Measurements from ENCODE around the gene PADI3. TPM values are rescaled to one million over a fixed set of nuclear protein-coding genes. Genes with fewer than 3 reads are reported as not detected.

PADI3 gene
- total and polyA plus RNA-seq, 3 experiments from 2014 or later = not detected

- H3K27me3 ChIP-seq (ENCODE audit: insufficient read depth, low read length, poor library complexity, severe bottlenecking) = peaks cover 5% of the 10 kb centered on the region
- H3K4me3 Mint-ChIP-seq = no peak overlapping the region
- DNase-seq = no peak
- no peaks in the 10 kb centered on the region for H3K9me3 Mint-ChIP-seq
- no peaks in the 10 kb centered on the region for H3K4me1 ChIP-seq (ENCODE audit: insufficient read depth, low read length)
- H3K27ac Mint-ChIP-seq = no peak overlapping the region
- H3K4me1 Mint-ChIP-seq = peaks cover 0 to 3% (median 0%) of the 10 kb centered on the region in 3 donors
- no peak overlapping the region for H3K27ac ChIP-seq (ENCODE audit: low read depth, low read length)
- no peak overlapping the region for H3K4me3 ChIP-seq (ENCODE audit: low read length)
- H3K36me3 Mint-ChIP-seq = no peaks in the 10 kb centered on the region
- peaks cover 20 to 40% of the 10 kb centered on the region in 2 donors for H3K27me3 Mint-ChIP-seq
- ChIA-PET CTCF (no interaction called here), POLR2A (no interaction called here)
- no peaks in the 10 kb centered on the region for H3K36me3 ChIP-seq (ENCODE audit: insufficient read depth, low read length)
- no peaks in the 10 kb centered on the region for H3K9me3 ChIP-seq (ENCODE audit: low read length)
Measured at GRCh38 chr1:17280436-17280835, 31.5 kb downstream of the PADI3 start.

GRCh38 chr1:17280894-17281293, 32.0 kb downstream of the PADI3 start:
- Histone ChIP-seq H3K4me1 (ENCODE audit: insufficient read depth, low read length) (no peaks in the 10 kb centered on the region), H3K36me3 (ENCODE audit: insufficient read depth, low read length) (no peaks in the 10 kb centered on the region), H3K4me3 (ENCODE audit: low read length) (no peak overlapping the region), H3K9me3 (ENCODE audit: low read length) (no peaks in the 10 kb centered on the region), H3K27ac (ENCODE audit: low read depth, low read length) (no peak overlapping the region), H3K27me3 (ENCODE audit: insufficient read depth, low read length, poor library complexity, severe bottlenecking) (peaks cover 5% of the 10 kb centered on the region)
- Mint-ChIP-seq H3K4me3 (no peak overlapping the region), H3K36me3 (no peaks in the 10 kb centered on the region), H3K9me3 (no peaks in the 10 kb centered on the region), H3K27ac (no peak overlapping the region), H3K27me3 (peaks cover 15 to 36% of the 10 kb centered on the region in 2 donors), H3K4me1 (peaks cover 0 to 3% (median 0%) of the 10 kb centered on the region in 3 donors)
- ChIA-PET POLR2A (no interaction called here), CTCF (no interaction called here)
- DNase-seq = no peak

GRCh38 chr1:17281775-17282181, 32.9 kb downstream of the PADI3 start:
- POLR2A ChIA-PET = no interaction called here
- CTCF ChIA-PET = no interaction called here

GRCh38 chr1:17282836-17283235, 33.9 kb downstream of the PADI3 start:
- no peaks in the 10 kb centered on the region for H3K4me1 ChIP-seq (ENCODE audit: insufficient read depth, low read length)

More at GRCh38 chr1:17281775-17282181, 32.9 kb downstream of the PADI3 start:
- Mint-ChIP-seq H3K27me3 (peaks cover 14 to 36% of the 10 kb centered on the region in 2 donors), H3K4me1 (peaks cover 0 to 3% (median 0%) of the 10 kb centered on the region in 3 donors), H3K9me3 (no peaks in the 10 kb centered on the region), H3K27ac (no peak overlapping the region), H3K36me3 (no peaks in the 10 kb centered on the region), H3K4me3 (no peak overlapping the region)
- no peak overlapping the region for H3K27ac ChIP-seq (ENCODE audit: low read depth, low read length)
- H3K9me3 ChIP-seq (ENCODE audit: low read length) = no peaks in the 10 kb centered on the region
- H3K4me3 ChIP-seq (ENCODE audit: low read length) = no peak overlapping the region
- no peaks in the 10 kb centered on the region for H3K4me1 ChIP-seq (ENCODE audit: insufficient read depth, low read length)
- no peaks in the 10 kb centered on the region for H3K36me3 ChIP-seq (ENCODE audit: insufficient read depth, low read length)
- H3K27me3 ChIP-seq (ENCODE audit: insufficient read depth, low read length, poor library complexity, severe bottlenecking) = peaks cover 5% of the 10 kb centered on the region
- DNase-seq = no peak

GRCh38 chr1:17286646-17287045, 37.7 kb downstream of the PADI3 start:
- Histone ChIP-seq H3K27ac (ENCODE audit: low read depth, low read length) (no peak overlapping the region), H3K27me3 (ENCODE audit: insufficient read depth, low read length, poor library complexity, severe bottlenecking) (peaks cover 5% of the 10 kb centered on the region), H3K9me3 (ENCODE audit: low read length) (no peaks in the 10 kb centered on the region), H3K4me3 (ENCODE audit: low read length) (no peak overlapping the region), H3K4me1 (ENCODE audit: insufficient read depth, low read length) (no peaks in the 10 kb centered on the region), H3K36me3 (ENCODE audit: insufficient read depth, low read length) (no peaks in the 10 kb centered on the region)
- Mint-ChIP-seq H3K9me3 (no peaks in the 10 kb centered on the region), H3K4me1 (peaks cover 0 to 3% (median 0%) of the 10 kb centered on the region in 3 donors), H3K27ac (no peak overlapping the region), H3K4me3 (no peak overlapping the region), H3K36me3 (no peaks in the 10 kb centered on the region), H3K27me3 (peaks cover 7 to 39% of the 10 kb centered on the region in 2 donors)
- ChIA-PET CTCF (no interaction called here), POLR2A (no interaction called here)
- DNase-seq = no peak

More at GRCh38 chr1:17282836-17283235, 33.9 kb downstream of the PADI3 start:
- Histone ChIP-seq H3K36me3 (ENCODE audit: insufficient read depth, low read length) (no peaks in the 10 kb centered on the region), H3K4me3 (ENCODE audit: low read length) (no peak overlapping the region), H3K27ac (ENCODE audit: low read depth, low read length) (no peak overlapping the region), H3K27me3 (ENCODE audit: insufficient read depth, low read length, poor library complexity, severe bottlenecking) (peaks cover 5% of the 10 kb centered on the region), H3K9me3 (ENCODE audit: low read length) (no peaks in the 10 kb centered on the region)
- Mint-ChIP-seq H3K27ac (no peak overlapping the region), H3K4me3 (no peak overlapping the region), H3K4me1 (peaks cover 0 to 3% (median 0%) of the 10 kb centered on the region in 3 donors), H3K9me3 (no peaks in the 10 kb centered on the region), H3K36me3 (no peaks in the 10 kb centered on the region), H3K27me3 (peaks cover 11 to 36% of the 10 kb centered on the region in 2 donors)
- ChIA-PET POLR2A (no interaction called here), CTCF (no interaction called here)
- DNase-seq = no peak

- no peak overlapping the region for H3K4me3 Mint-ChIP-seq
- no peak overlapping the region for H3K27ac ChIP-seq (ENCODE audit: low read depth, low read length)
- H3K9me3 ChIP-seq (ENCODE audit: low read length) = no peaks in the 10 kb centered on the region
- H3K9me3 Mint-ChIP-seq = no peaks in the 10 kb centered on the region
- no peak overlapping the region for H3K27ac Mint-ChIP-seq
- H3K36me3 Mint-ChIP-seq = no peaks in the 10 kb centered on the region
- POLR2A ChIA-PET = no interaction called here
- CTCF ChIA-PET = no interaction called here
- DNase-seq = no peak
- no peaks in the 10 kb centered on the region for H3K4me1 Mint-ChIP-seq
- peaks cover 5% of the 10 kb centered on the region for H3K27me3 ChIP-seq (ENCODE audit: insufficient read depth, low read length, poor library complexity, severe bottlenecking)
- H3K4me3 ChIP-seq (ENCODE audit: low read length) = no peak overlapping the region
- H3K4me1 ChIP-seq (ENCODE audit: insufficient read depth, low read length) = no peaks in the 10 kb centered on the region
- H3K36me3 ChIP-seq (ENCODE audit: insufficient read depth, low read length) = no peaks in the 10 kb centered on the region
- peaks cover 7 to 33% of the 10 kb centered on the region in 2 donors for H3K27me3 Mint-ChIP-seq
Measured at GRCh38 chr1:17287130-17287776, 38.4 kb downstream of the PADI3 start.

DNA sequence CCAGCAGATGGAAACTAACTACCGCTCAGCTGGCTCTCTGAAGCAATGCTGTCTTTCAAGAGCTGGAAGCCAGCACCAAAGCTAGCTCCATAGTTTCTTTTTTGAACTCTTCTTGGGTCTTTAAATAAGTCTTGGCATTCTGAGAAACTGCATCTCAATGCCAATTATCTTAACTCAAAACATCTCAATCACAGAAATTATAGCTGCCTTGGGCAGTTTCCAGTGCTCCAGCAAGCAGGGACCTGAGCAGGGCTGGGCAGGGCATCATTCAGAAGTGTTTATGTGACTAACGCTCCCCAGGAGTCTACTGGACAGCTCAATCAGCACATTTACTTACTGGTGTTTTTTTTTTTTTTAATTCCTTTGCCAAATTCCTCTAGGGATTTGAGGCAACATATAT, 40.8 kb downstream of the PADI3 start:
- no peak overlapping the region for H3K27ac ChIP-seq (ENCODE audit: low read depth, low read length)
- Mint-ChIP-seq H3K4me1 (no peaks in the 10 kb centered on the region), H3K9me3 (no peaks in the 10 kb centered on the region), H3K27ac (no peak overlapping the region), H3K4me3 (no peak overlapping the region), H3K36me3 (no peaks in the 10 kb centered on the region), H3K27me3 (peaks cover 6 to 43% of the 10 kb centered on the region in 2 donors)
- H3K4me3 ChIP-seq (ENCODE audit: low read length) = no peak overlapping the region
- no peaks in the 10 kb centered on the region for H3K36me3 ChIP-seq (ENCODE audit: insufficient read depth, low read length)
- no peaks in the 10 kb centered on the region for H3K4me1 ChIP-seq (ENCODE audit: insufficient read depth, low read length)
- ChIA-PET CTCF (no interaction called here), POLR2A (no interaction called here)
- H3K27me3 ChIP-seq (ENCODE audit: insufficient read depth, low read length, poor library complexity, severe bottlenecking) = no peaks in the 10 kb centered on the region
- no peaks in the 10 kb centered on the region for H3K9me3 ChIP-seq (ENCODE audit: low read length)
- DNase-seq = no peak

DNA sequence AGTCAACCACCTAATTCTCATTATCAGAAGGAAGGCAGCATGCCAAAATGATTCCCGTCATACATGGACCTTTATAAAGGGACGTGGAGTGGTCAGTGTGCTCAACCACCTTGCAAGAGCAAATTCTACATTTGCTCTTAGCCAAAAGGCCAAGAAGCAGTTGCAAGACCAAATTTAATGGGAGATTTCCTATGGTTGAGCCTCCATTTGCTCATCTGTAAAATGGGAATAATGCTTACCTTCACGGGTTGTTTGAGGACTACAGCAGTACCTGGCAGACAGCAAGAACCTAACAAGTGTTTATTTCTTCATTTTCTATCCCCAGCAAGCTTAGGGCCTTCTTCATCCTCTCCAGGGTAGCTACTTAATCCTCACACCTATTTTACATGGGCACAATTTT, 41.7 kb downstream of the PADI3 start:
- Mint-ChIP-seq H3K4me3 (no peak overlapping the region), H3K27me3 (peaks cover 6 to 42% of the 10 kb centered on the region in 2 donors), H3K36me3 (no peaks in the 10 kb centered on the region), H3K27ac (no peak overlapping the region), H3K9me3 (no peaks in the 10 kb centered on the region), H3K4me1 (no peaks in the 10 kb centered on the region)
- Histone ChIP-seq H3K4me3 (ENCODE audit: low read length) (no peak overlapping the region), H3K9me3 (ENCODE audit: low read length) (no peaks in the 10 kb centered on the region), H3K36me3 (ENCODE audit: insufficient read depth, low read length) (no peaks in the 10 kb centered on the region), H3K27ac (ENCODE audit: low read depth, low read length) (no peak overlapping the region), H3K27me3 (ENCODE audit: insufficient read depth, low read length, poor library complexity, severe bottlenecking) (no peaks in the 10 kb centered on the region), H3K4me1 (ENCODE audit: insufficient read depth, low read length) (no peaks in the 10 kb centered on the region)
- ChIA-PET CTCF (no interaction called here), POLR2A (no interaction called here)
- DNase-seq = no peak
